Measurements from ENCODE around the gene PHIP.

- no peak for TF ChIP-seq GATA3 (IDR thresholded peaks at IDR 0.05; ENCODE audit: low read depth, low read length)
- TF ChIP-seq GATA2 (IDR thresholded peaks at IDR 0.05; ENCODE audit: low read depth, low read length): no peak
Measured at GRCh38 chr6:79084693-79085092, 6.6 kb upstream of the PHIP start.

All from SH-SY5Y (cell line).